22Rv1 (cell line): ENCODE results near the gene YEATS4.
"Not testable (repeated sequence)": the region's sequence is repeated elsewhere in the genome, so short reads cannot be mapped to it uniquely, and the experiment has no call there.

ENCODE experiments used
- ZFX ChIP-seq: fragments of 450-650 bp; IDR thresholded peaks from 2 replicates; pipeline ENCODE4 v1.6.1; 2017; ENCODE audit warnings: antibody characterized with exemption, borderline replicate concordance
- TF ChIP-seq, protein P1 (sequence below): fragments of 450-650 bp; IDR thresholded peaks from 2 replicates; pipeline ENCODE4 v1.5.1; 2017; ENCODE audit warnings: mild to moderate bottlenecking

DNA sequence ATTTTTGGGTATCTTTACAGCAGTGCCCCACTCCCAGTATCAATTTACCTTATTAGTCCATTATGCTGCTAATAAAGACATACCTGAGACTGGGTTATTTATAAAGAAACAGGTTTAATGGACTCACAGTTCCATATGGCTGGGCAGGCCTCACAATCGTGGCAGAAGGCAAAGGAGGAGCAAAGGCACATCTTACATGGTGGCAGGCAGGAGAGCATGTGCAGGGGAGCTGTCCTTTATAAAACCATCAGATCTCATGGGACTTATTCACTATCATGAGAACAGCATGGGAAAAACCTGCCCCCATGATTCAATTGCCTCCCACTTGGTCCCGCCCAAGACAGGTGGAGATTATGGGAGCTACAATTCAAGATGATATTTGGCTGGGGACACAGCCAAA, 42.3 kb upstream of the YEATS4 start:
- TF ChIP-seq, protein P1, sequence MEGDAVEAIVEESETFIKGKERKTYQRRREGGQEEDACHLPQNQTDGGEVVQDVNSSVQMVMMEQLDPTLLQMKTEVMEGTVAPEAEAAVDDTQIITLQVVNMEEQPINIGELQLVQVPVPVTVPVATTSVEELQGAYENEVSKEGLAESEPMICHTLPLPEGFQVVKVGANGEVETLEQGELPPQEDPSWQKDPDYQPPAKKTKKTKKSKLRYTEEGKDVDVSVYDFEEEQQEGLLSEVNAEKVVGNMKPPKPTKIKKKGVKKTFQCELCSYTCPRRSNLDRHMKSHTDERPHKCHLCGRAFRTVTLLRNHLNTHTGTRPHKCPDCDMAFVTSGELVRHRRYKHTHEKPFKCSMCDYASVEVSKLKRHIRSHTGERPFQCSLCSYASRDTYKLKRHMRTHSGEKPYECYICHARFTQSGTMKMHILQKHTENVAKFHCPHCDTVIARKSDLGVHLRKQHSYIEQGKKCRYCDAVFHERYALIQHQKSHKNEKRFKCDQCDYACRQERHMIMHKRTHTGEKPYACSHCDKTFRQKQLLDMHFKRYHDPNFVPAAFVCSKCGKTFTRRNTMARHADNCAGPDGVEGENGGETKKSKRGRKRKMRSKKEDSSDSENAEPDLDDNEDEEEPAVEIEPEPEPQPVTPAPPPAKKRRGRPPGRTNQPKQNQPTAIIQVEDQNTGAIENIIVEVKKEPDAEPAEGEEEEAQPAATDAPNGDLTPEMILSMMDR, result not testable (repeated sequence)
- TF ChIP-seq ZFX, result not testable (repeated sequence)
